OCI-LY7 (cell line): ENCODE measurements around the gene ZBTB49. TPM values are rescaled to one million over a fixed set of nuclear protein-coding genes. Genes with fewer than 3 reads are reported as not detected.

Source experiments
- BruUV-seq: library from RNA; stranded (reverse); fragments of 400-500 nt; replicated peaks from 2 replicates; lab custom pipeline; 2021; lab: Mats Ljungman, UMichigan
- CTCF ChIA-PET: fragments of 300-600 bp; sonication (Branson Sonifier 250); formaldehyde crosslinking; loops from one replicate; lab custom pipeline; 2022; ENCODE audit warnings: antibody characterized with exemption; ENCODE audit not compliant: unreplicated experiment; lab: Charles Lee
- POLR2A ChIA-PET: fragments of 300-600 bp; sonication (Branson Sonifier 250); formaldehyde crosslinking; loops from one replicate; lab custom pipeline; 2022; ENCODE audit warnings: antibody characterized with exemption; lab: Charles Lee
- DNase-seq: peaks from one replicate; pipeline ENCODE4 v3.0.0-alpha.2; 2015; ENCODE audit warnings: low spot score
- H2AFZ ChIP-seq: fragments of 200-600 bp; sonication (generic), shearing (Covaris generic); 2 replicates; pipeline ENCODE4 v1.6.1; 2014; ENCODE audit warnings: mild to moderate bottlenecking, antibody characterized with exemption, low read length, moderate library complexity
- H3K27ac ChIP-seq: fragments of 200-600 bp; sonication (generic); 2 replicates; pipeline ENCODE4 v1.5.1; 2014; ENCODE audit warnings: mixed run types, low read depth, mild to moderate bottlenecking, moderate library complexity, low read length, inconsistent platforms; ENCODE audit not compliant: poor library complexity, severe bottlenecking
- H3K36me3 ChIP-seq: fragments of 200-600 bp; sonication (generic); 2 replicates; pipeline ENCODE4 v1.6.1; 2014; ENCODE audit warnings: mild to moderate bottlenecking, antibody characterized with exemption, low read length, moderate library complexity, mixed read lengths; ENCODE audit not compliant: insufficient read depth
- H3K4me1 ChIP-seq: fragments of 200-600 bp; sonication (generic); 2 replicates; pipeline ENCODE4 v1.5.1; 2014; ENCODE audit warnings: mild to moderate bottlenecking, low read length; ENCODE audit not compliant: insufficient read depth, poor library complexity, severe bottlenecking
- H3K4me2 ChIP-seq: fragments of 200-600 bp; sonication (generic); 2 replicates; pipeline ENCODE4 v1.6.1; 2014; ENCODE audit warnings: mild to moderate bottlenecking, low read length
- H3K4me3 ChIP-seq: fragments of 200-600 bp; sonication (generic); 2 replicates; pipeline ENCODE4 v1.5.1; 2014; ENCODE audit warnings: mild to moderate bottlenecking, low read depth, low read length; ENCODE audit not compliant: poor library complexity, severe bottlenecking
- H3K79me2 ChIP-seq: fragments of 200-600 bp; sonication (generic); 2 replicates; pipeline ENCODE4 v1.6.1; 2016; ENCODE audit warnings: low read depth, mild to moderate bottlenecking, low read length, moderate library complexity, mixed read lengths; ENCODE audit not compliant: insufficient read depth
- H3K9me2 ChIP-seq: fragments of 200-600 bp; sonication (generic); 2 replicates; pipeline ENCODE4 v1.6.1; 2016; ENCODE audit warnings: mild to moderate bottlenecking, low read length, mixed read lengths; ENCODE audit not compliant: insufficient read depth
- H3K9me3 ChIP-seq: fragments of 200-600 bp; sonication (generic); 2 replicates; pipeline ENCODE4 v1.6.1; 2014; ENCODE audit warnings: mild to moderate bottlenecking, mixed run types, low read length, mixed read lengths
- H4K20me1 ChIP-seq: fragments of 200-600 bp; sonication (generic); 2 replicates; pipeline ENCODE4 v1.6.1; 2014; ENCODE audit warnings: mild to moderate bottlenecking, antibody characterized with exemption, low read length, moderate library complexity, mixed read lengths; ENCODE audit not compliant: insufficient read depth
- CTCF ChIP-seq: fragments of 200-600 bp; sonication (generic); conservative IDR thresholded peaks from 2 replicates; pipeline ENCODE4 v1.5.1; 2014; ENCODE audit warnings: mild to moderate bottlenecking, antibody characterized with exemption, low read length, moderate library complexity, mixed read lengths
- EZH2phosphoT487 ChIP-seq: fragments of 200-600 bp; sonication (generic); IDR thresholded peaks from 2 replicates; pipeline ENCODE4 v1.6.1; 2018; ENCODE audit warnings: low read depth, borderline replicate concordance, mild to moderate bottlenecking, mixed run types, antibody characterized with exemption, low read length, moderate library complexity, mixed read lengths
- intact Hi-C: fragments of 100-400 bp; cut with micrococcal nuclease; formaldehyde crosslinking; loops from one replicate; pipeline ENCODE4 v1.10.0; 2022; ENCODE audit not compliant: unreplicated experiment
- total RNA-seq, 2 experiments: library from RNA; depleted of rRNA in 1 of 2; stranded (reverse); fragments of >200 nt in 1 of 2; shearing (Covaris generic) in 1 of 2; gene quantifications; 2 replicates each; pipeline ENCODE4 v1.2.3, GENCODE V29; 2014 to 2022

The ZBTB49 gene
- total RNA-seq, 2 experiments from 2014 or later = 6.5 to 8.7 TPM

- Histone ChIP-seq H3K79me2 (no peaks in the 10 kb centered on the region), H3K36me3 (peaks cover 31% of the 10 kb centered on the region; the same call in 1 of the 2 replicates), H3K27ac (no peak overlapping the region), H3K9me3 (no peaks in the 10 kb centered on the region), H3K4me2 (no peak overlapping the region), H3K4me1 (peaks cover 17% of the 10 kb centered on the region), H2AFZ (no peak overlapping the region), H3K9me2 (no peaks in the 10 kb centered on the region), H4K20me1 (no peaks in the 10 kb centered on the region), H3K4me3 (no peak overlapping the region)
- ChIA-PET POLR2A (no interaction called here), CTCF (no interaction called here)
- no peak for DNase-seq
- TF ChIP-seq CTCF = no peak
- no peak for TF ChIP-seq EZH2phosphoT487
- BruUV-seq = no TSS peak
- intact Hi-C loops = no loop called here
These were observed 31.1 kb downstream of the ZBTB49 start for GRCh38 chr4:4320951-4321714.

GRCh38 chr4:4321951-4322688 lies 32.1 kb downstream of the ZBTB49 start:
- Histone ChIP-seq H2AFZ (no peak overlapping the region), H3K4me3 (no peak overlapping the region), H3K27ac (no peak overlapping the region), H3K4me1 (peaks cover 7% of the 10 kb centered on the region), H3K4me2 (no peak overlapping the region), H4K20me1 (no peaks in the 10 kb centered on the region), H3K9me3 (no peaks in the 10 kb centered on the region), H3K36me3 (peaks cover 24% of the 10 kb centered on the region; the same call in 1 of the 2 replicates), H3K9me2 (no peaks in the 10 kb centered on the region), H3K79me2 (no peaks in the 10 kb centered on the region)
- intact Hi-C loops = no loop called here
- TF ChIP-seq CTCF (no peak), EZH2phosphoT487 (no peak)
- POLR2A ChIA-PET = interaction anchor here (0.6 to 1.3 kb wide), 4 partner anchors 14 to 59 kb away, joined by 3 to 8 read pairs (median 4); no protein-coding TSS in a partner anchor
- CTCF ChIA-PET = no interaction called here
- BruUV-seq = no TSS peak
- no peak for DNase-seq
